A673 (cell line): ENCODE data around the gene PTTG1IP. TPM values are rescaled to one million over a fixed set of nuclear protein-coding genes. Genes with fewer than 3 reads are reported as not detected.
A peak's percentile ranks its signal among the peaks of the same experiment; 100 is the strongest.

Experiments used
- BruUV-seq: library from RNA; stranded (reverse); fragments of 400-500 nt; replicated peaks from 2 replicates; lab custom pipeline; 2021; lab: Mats Ljungman, UMichigan
- CTCF ChIA-PET: fragments of 300-600 bp; sonication (Branson Sonifier 250); formaldehyde crosslinking; loops from one replicate; lab custom pipeline; 2022; ENCODE audit warnings: antibody characterized with exemption; lab: Charles Lee
- POLR2A ChIA-PET: fragments of 300-600 bp; sonication (Branson Sonifier 250); formaldehyde crosslinking; loops from one replicate; lab custom pipeline; 2022; ENCODE audit warnings: antibody characterized with exemption; ENCODE audit not compliant: low non-redundant PET; lab: Charles Lee
- DNase-seq: peaks from one replicate; pipeline ENCODE4 v3.0.0-alpha.2; 2015; ENCODE audit warnings: low spot score
- H3K27ac ChIP-seq: fragments of 200-600 bp; sonication (generic); 2 replicates; pipeline ENCODE4 v1.5.1; 2016; ENCODE audit warnings: mixed run types, low read depth, mild to moderate bottlenecking, mixed read lengths, antibody characterized with exemption, low read length; ENCODE audit not compliant: poor library complexity, severe bottlenecking
- H3K27me3 ChIP-seq: fragments of 200-600 bp; sonication (generic); replicated peaks from 2 replicates; pipeline ENCODE4 v1.6.1; 2017; ENCODE audit warnings: mixed run types, low read depth, mild to moderate bottlenecking, mixed read lengths, antibody characterized with exemption, low read length; ENCODE audit not compliant: insufficient read depth, poor library complexity
- H3K36me3 ChIP-seq: fragments of 200-600 bp; sonication (generic); 2 replicates; pipeline ENCODE4 v1.6.1; 2016; ENCODE audit warnings: mixed run types, mild to moderate bottlenecking, mixed read lengths, antibody characterized with exemption, low read length; ENCODE audit not compliant: insufficient read depth, poor library complexity, severe bottlenecking
- H3K4me1 ChIP-seq: fragments of 200-600 bp; sonication (generic); 2 replicates; pipeline ENCODE4 v1.6.1; 2017; ENCODE audit warnings: mixed run types, mild to moderate bottlenecking, mixed read lengths, antibody characterized with exemption, low read length; ENCODE audit not compliant: insufficient read depth, poor library complexity, severe bottlenecking
- H3K4me3 ChIP-seq: fragments of 200-600 bp; sonication (generic); 2 replicates; pipeline ENCODE4 v1.5.1; 2016; ENCODE audit warnings: low read depth, mixed run types, mild to moderate bottlenecking, mixed read lengths, low read length; ENCODE audit not compliant: poor library complexity, severe bottlenecking
- H3K9me3 ChIP-seq: fragments of 200-600 bp; sonication (generic); 2 replicates; pipeline ENCODE4 v1.6.1; 2016; ENCODE audit warnings: mixed run types, low read depth, mild to moderate bottlenecking, mixed read lengths, antibody characterized with exemption, low read length; ENCODE audit not compliant: poor library complexity, severe bottlenecking
- CTCF ChIP-seq: fragments of 300-800, 200-600 bp; sonication (generic); conservative IDR thresholded peaks from 2 replicates; pipeline ENCODE4 v1.5.1; 2017; ENCODE audit warnings: low read depth, mild to moderate bottlenecking, antibody characterized with exemption, low read length, moderate library complexity, mixed read lengths
- EZH2 ChIP-seq: fragments of 200-600 bp; sonication (generic); IDR thresholded peaks from 2 replicates; pipeline ENCODE4 v1.6.1; 2017; ENCODE audit warnings: borderline replicate concordance, low read depth, mild to moderate bottlenecking, mixed read lengths, antibody characterized with exemption, low read length; ENCODE audit not compliant: poor library complexity, severe bottlenecking
- intact Hi-C: fragments of 100-400 bp; cut with micrococcal nuclease; formaldehyde crosslinking; loops from one replicate; pipeline ENCODE4 v1.10.0; 2022; ENCODE audit not compliant: unreplicated experiment
- total RNA-seq: library from RNA; stranded (reverse); gene quantifications from 2 replicates; pipeline ENCODE4 v1.2.3, GENCODE V29; 2021

PTTG1IP gene
- total RNA-seq, 1 experiment from 2014 or later, result 216 TPM

GRCh38 chr21:44874240-44874496 lies 678 bp upstream of the PTTG1IP start:
- no peaks in the 10 kb centered on the region for H3K27me3 ChIP-seq
- DNase-seq, result peak; percentile 52
- H3K4me1 ChIP-seq, result peaks cover 34% of the 10 kb centered on the region
- peak overlapping the region; percentile 88 for H3K27ac ChIP-seq
- ChIA-PET POLR2A (interaction anchor here (1.0 kb wide), 1 partner anchor 57 kb away, joined by 12 read pairs; no protein-coding TSS in a partner anchor), CTCF (interaction anchor here (0.6 kb wide), 1 partner anchor 1106 kb away, joined by 4 read pairs; no protein-coding TSS in a partner anchor)
- H3K9me3 ChIP-seq, result no peaks in the 10 kb centered on the region
- TSS peak; percentile 69 for BruUV-seq
- intact Hi-C loops, result loop anchor here (2.0 to 5.0 kb wide), 2 partner anchors 57 to 72 kb away; partner anchors contain the start of gene UBE2G2
- TF ChIP-seq CTCF (no peak), EZH2 (no peak)
- peak overlapping the region; percentile 94 for H3K4me3 ChIP-seq
- no peaks in the 10 kb centered on the region for H3K36me3 ChIP-seq

GRCh38 chr21:44872649-44873355 lies 688 bp downstream of the PTTG1IP start:
- TF ChIP-seq CTCF, result no peak
- TF ChIP-seq EZH2, result no peak
- H3K27ac ChIP-seq, result peak overlapping the region; percentile 88
- no peaks in the 10 kb centered on the region for H3K9me3 ChIP-seq
- POLR2A ChIA-PET, result interaction anchor here (1.0 kb wide), 1 partner anchor 59 kb away, joined by 12 read pairs; no protein-coding TSS in a partner anchor
- H3K36me3 ChIP-seq, result no peaks in the 10 kb centered on the region
- CTCF ChIA-PET, result interaction anchor here (0.6 to 1.5 kb wide), 2 partner anchors 296 to 362 kb away, joined by 3 read pairs; no protein-coding TSS in a partner anchor
- no peak for DNase-seq
- H3K4me1 ChIP-seq, result peaks cover 48% of the 10 kb centered on the region
- BruUV-seq, result no TSS peak
- H3K27me3 ChIP-seq, result no peaks in the 10 kb centered on the region
- H3K4me3 ChIP-seq, result peak overlapping the region; percentile 94
- intact Hi-C loops, result loop anchor here (5.0 kb wide), 1 partner anchor 71 kb away; the partner anchor contains the start of gene UBE2G2

- CTCF ChIA-PET, result interaction anchor here (0.6 to 1.5 kb wide), 2 partner anchors 297 to 361 kb away, joined by 3 read pairs; no protein-coding TSS in a partner anchor
- TF ChIP-seq CTCF (no peak), EZH2 (no peak)
- intact Hi-C loops, result loop anchor here (5.0 kb wide), 1 partner anchor 70 kb away; the partner anchor contains the start of gene UBE2G2
- Histone ChIP-seq H3K4me1 (peaks cover 53% of the 10 kb centered on the region), H3K9me3 (no peaks in the 10 kb centered on the region), H3K4me3 (peak overlapping the region; percentile 94), H3K27ac (peak overlapping the region; percentile 88), H3K36me3 (no peaks in the 10 kb centered on the region), H3K27me3 (no peaks in the 10 kb centered on the region)
- no peak for DNase-seq
- POLR2A ChIA-PET, result no interaction called here
- TSS peak; percentile 16 for BruUV-seq
Measured at GRCh38 chr21:44872323-44872648, 1.2 kb downstream of the PTTG1IP start.
